HG03066 (cell line): ENCODE results near the gene RSPO3.
"Not testable (repeated sequence)": the region's sequence is repeated elsewhere in the genome, so short reads cannot be mapped to it uniquely, and the experiment has no call there.

Experiments
- ATAC-seq: cut with Tn5 transposase; IDR thresholded peaks from one replicate; pipeline ENCODE4 v1.9.1; 2021; ENCODE audit warnings: low read depth; ENCODE audit not compliant: unreplicated experiment

RSPO3 gene

DNA sequence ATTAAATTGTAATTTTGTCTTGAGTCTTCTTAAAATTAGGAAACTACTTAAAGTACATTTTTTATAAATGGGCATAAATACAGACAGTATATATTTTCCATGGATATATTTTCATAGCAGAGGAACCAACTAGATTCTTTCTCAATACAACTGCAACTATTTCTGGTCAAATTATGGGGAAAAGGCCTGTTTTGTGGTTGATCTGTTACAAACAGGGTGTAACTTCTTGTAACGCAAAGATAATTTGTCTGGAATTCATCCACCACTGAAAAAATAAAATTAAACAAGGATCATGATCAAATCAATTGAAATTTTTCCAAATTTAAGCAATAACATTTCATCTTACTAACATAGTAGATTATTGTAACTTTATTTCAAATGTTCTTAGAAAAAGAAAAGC lies 81.0 kb downstream of the RSPO3 start:
- ATAC-seq: no peak

DNA sequence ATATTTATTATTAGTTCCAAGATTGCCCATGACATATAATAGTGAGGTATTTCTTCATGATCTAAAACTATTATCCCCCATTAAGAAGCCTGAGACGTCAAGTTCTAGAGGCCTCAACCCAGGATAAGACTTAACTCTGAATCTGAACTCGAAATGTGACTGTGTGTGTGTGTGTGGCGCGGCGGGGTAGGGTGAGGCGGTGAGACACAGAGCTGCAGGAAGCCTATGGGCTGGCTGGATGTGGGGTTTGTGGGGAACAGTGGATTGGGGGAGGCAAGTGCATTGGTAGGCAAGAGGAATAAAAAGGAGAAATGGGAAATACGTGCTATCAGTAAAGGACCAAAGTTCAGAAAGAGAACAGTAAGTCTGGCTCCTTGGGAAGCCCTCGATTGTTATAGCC lies 81.6 kb downstream of the RSPO3 start:
- ATAC-seq: no peak

DNA sequence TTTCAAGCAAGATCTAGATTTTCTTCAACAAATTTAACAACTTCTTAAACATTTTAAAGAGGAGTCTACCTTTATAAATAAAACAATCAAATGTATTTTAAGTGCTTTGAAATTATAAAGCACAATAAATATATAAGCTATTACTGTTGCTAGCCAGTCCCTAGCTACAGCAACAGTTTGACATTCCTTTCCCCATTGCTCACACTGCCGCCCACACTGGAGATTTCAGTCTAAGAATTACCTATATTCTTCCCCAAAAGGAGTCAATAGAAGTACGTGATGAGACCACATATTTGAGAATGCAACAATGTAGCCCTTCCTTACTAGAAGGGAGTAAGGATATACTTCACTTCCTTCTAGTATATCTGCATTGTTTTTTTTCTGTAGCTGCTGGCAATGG lies 82.8 kb downstream of the RSPO3 start:
- no peak for ATAC-seq

DNA sequence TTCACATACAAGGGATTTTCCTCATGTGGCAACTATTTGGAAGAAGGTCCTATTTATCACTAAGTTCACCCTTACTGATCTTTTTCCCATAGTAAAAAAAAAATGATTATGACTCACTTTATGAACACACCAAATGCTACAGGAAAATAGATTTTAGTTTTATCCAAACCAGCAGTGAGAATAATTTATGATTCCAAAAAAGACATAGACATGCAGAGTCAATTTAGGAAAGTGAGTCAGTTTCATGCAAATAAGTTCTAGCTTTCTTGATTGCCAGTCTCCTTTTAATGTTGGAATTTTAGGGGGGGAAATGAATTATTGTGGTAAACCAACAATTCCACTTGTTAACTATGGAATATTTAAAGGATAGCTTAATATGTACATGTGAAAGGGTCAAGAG lies 84.2 kb downstream of the RSPO3 start:
- no peak for ATAC-seq

DNA sequence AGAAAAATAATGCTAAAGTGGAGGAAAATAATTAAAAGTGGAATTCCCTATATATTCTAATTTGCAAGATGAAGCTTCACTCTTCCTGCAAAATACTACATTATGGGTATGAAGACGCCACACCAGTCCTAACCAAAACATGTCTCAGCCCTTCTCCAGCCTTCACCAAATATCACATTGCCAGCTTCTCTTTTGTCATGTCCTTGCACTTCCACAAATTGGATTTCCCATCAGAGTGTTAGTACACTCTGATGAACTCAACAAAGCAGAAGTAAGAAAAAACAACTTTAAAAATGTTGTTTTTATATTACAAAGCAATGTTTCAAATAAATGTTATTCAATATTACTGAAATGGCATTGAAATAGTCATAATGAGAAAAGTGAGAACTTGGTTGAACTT lies 85.8 kb downstream of the RSPO3 start:
- ATAC-seq: no peak

DNA sequence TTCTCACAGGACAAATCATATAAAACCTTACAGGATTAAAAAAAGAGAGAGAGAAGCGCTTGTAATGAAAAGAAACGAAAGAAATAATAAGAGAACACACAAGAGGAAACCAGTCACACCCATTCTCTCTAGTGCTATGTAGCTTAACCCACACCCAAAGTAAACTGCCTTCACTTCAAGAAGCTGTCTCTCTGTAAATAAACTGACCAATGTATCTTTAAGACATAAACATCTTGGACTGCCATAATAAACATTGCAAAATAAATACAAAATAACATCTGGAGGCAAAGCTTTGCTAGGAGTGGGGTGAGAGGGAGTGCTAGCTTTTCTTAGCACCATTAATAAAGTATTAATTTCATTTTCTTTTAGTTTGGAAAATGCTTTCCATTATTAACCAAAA lies 86.6 kb downstream of the RSPO3 start:
- ATAC-seq: no peak

DNA sequence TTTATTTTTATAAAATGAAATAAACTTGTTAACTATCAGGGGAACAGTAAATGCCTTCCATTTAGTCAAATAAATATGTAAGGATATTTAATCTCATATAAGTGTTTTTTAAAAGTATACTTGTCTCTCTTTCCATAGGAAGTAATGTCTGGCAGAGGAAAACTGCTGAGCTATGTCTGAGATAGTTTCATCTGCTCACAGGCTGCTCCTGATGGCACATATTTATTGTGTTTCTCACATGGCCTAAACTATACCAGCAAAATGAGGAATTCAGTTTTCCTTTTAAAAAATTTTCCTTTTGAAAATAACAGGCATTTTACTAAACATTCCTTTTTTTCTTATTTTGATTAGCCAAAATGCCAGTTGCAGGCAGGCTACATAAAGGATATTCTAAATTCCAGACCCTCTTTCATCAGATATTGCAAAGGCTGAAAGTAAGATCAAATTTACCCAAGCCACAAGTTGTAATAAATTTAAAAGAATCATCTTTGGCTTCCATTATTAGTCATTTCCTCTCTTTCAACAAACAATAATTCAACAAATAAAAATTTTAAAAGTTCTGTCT lies 88.1 kb downstream of the RSPO3 start:
- no peak for ATAC-seq

DNA sequence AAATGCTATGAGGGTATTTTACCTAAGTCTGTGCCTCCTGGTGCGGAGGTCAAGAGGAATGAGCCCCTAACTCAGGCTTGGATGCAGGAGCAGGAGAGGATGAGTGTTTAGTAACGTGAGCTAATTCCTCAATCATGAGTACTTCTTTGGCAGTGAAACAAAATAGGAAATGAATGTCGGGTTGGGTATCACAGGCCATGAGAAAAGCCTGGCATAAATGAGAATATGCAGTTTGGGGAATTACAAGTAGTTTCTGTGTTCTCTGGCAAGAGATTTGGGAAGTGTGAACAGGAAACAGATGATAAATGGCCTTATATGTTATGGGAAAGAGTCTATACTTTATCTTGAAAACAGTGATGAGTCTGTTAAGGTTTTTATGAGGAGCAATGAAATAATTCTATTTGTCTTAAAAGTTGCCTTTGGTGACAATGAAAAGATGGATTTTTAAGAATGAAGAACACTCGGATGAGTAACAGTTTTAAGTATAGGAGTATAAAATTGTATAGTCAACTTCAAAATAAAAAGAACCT lies 89.2 kb downstream of the RSPO3 start:
- no peak for ATAC-seq

DNA sequence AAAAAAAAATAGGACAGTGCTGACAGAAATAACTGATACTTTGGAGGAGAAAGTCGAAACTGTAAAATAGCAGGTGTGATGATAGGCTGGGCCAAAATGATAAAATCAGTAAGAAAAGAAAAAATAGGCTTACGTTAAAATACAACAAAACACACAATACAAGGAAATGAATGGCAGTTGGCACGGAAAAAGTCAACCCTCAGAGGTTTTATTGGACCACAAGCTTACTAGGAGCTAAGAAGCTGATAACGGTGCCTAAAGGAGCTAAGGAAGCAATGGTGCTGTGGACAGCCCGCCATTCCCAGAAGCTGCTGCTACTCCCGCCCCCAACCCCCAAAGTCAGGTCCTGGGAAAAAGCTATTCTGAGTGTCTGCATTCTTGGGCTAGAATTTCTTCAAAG lies 92.3 kb downstream of the RSPO3 start:
- ATAC-seq: no peak

DNA sequence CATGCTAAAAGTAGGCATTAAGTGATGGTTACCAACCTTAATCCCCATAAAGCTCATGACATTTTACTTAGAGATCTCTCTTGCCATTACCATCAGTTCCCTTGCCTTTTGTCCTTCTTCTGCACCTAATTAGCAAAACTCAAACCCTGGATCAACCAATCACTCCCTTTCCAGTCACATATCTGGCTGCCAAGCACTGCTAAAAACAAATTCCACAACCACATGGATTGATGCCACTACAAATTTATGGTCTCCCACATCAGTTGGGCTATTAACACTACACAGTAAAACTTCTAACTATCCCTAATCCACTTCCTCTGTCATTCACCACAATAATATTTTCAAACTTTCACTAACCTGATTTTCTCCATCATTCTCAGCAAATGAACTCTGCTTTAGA lies 93.9 kb downstream of the RSPO3 start:
- ATAC-seq: no peak

DNA sequence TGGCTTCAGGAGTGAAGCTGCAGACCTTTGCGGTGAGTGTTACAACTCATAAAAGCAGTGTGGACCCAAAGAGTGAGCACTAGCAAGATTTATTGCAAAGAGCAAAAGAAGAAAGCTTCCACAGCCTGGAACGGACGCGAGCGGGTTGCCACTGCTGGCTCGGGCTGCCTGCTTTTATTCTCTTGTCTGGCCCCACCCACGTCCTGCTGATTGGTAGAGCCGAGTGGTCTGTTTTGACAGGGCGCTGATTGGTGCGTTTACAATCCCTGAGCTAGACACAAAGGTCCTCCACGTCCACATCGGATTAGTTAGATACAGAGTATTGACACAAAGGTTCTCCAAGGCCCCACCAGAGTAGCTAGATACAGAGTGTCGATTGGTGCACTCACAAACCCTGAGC lies 95.6 kb downstream of the RSPO3 start:
- not testable (repeated sequence) for ATAC-seq

DNA sequence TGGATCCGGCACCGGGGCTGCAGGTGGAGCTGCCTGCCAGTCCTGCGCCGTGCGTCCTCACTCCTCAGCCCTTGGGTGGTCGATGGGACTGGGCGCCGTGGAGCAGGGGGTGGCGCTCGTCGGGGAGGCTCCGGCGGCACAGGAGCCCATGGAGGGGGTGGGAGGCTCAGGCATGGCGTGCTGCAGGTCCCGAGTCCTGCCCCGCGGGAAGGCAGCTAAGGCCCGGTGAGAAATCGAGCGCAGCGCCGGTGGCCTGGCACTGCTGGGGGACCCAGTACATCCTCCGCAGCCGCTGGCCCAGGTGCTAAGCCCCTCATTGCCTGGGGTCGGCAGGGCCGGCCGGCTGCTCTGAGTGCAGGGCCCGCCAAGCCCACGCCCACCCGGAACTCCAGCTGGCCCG lies 96.1 kb downstream of the RSPO3 start:
- ATAC-seq: not testable (repeated sequence)

DNA sequence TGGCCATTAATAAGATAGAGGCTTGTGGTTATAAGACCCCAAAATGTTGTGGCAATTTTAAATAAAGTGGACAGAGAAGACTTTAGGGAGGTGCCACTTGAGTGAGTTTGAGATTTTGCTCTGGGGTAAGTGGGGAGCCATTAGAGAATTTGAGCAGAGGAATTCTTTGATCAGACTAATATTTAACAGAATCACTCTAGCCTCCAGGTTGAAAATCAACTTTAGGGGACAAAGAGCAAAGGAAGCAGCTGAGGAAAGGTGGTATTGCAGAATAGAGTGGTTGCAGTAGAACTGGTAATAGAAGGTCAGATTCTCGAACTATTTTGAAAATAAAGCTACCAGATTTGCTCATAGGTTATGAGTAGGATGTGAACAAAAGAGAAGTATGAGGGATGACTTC lies 97.5 kb downstream of the RSPO3 start:
- ATAC-seq: no peak

DNA sequence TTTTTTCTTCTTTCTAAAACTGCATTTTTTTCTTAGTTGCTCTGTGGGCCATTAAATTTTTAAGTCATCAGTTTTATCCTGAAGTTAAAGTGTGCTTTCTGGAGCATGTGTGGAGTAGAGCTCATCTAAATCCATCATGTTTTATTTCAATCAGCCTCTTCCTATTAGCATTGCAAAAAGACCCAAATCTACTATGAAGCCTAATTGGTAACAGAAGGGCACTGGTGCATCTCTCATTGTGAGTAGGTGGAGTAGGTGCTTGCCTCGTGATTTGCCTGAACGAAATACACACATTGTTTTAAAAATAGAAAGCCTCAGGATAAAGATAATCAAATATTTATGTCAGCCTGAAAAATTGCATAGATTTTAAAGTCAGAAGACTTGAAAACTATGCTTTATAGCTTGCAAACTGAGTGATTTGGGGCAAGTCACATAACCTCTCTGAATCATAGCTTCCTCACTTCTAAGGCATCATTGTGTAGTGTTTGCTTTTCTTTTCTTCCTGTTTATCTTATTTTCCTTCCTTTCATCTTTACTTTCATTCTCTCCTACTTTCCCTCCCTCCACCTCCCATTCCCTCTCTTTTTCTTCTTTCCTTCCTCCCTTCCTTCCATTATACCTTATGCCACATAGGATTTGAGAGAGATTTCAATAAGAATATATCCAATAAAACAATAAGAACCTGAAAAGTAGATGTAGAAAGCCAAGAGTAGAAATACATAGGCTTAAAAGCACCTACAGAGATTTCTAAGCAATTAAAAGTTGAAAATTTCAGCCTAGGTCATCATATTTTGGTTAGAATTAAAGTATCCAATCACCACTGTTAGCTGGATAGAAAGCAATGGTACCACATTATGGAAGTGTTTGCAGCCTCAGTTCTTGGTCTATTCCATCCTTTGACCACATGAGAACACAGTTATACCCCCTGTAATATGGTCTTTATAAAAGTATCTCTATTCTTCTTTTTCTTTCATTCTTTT lies 98.6 kb downstream of the RSPO3 start:
- no peak for ATAC-seq

DNA sequence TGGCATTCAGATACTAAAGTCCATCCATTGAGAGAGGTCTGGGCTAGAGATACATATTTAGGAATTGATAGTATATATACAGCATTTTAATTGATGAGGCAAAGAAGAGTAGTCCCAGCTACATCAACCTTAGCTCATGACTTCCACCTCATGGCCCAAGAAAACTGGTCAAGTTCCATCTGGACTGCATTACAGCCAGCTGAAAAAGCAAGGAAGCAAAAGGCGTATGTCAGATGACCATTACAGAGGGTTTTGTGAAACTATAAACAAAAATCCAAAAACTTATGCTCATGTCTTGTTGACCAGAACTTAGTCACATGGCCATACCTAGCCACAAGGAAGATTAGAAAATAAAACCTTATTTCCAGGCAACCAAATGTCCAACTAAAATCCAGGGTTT lies 101.4 kb downstream of the RSPO3 start:
- no peak for ATAC-seq

DNA sequence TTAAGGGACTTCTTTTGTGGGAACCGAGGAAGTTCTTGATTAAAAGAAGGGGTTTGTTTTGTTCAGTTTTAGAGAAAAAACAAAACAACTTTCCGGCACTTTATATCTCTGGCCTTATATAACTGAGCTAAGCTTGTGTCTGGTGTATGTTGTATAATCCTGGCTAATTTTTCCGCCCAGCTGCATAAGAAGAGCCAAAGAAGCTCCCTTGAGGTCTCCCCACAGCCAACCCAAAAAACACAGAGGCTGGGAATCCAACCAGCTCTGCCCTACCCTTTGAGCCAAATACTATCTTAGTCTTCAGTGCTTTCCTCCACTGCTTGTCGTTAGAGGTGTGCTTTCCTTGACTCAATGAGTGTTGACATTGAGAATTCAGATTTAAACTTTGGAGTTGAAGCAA lies 102.7 kb downstream of the RSPO3 start:
- no peak for ATAC-seq

DNA sequence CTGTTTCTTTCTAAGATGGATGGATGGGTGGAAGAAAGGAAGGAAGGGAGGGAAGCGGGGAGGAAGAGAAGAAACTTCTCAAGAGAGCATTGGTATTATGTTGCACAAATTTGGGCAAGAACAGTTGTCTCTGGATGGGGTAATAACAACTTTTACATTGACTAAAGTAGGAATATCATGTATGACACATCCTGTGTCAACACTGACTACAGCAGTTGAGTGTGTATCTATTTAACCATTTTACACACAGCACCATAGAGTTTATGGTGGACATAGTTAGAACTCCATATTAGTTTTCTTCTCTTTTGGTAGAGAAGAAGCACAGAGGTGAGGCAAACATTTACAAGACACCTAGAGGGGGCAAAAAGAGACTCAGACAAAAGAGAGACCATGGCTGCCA lies 103.9 kb downstream of the RSPO3 start:
- ATAC-seq: no peak

DNA sequence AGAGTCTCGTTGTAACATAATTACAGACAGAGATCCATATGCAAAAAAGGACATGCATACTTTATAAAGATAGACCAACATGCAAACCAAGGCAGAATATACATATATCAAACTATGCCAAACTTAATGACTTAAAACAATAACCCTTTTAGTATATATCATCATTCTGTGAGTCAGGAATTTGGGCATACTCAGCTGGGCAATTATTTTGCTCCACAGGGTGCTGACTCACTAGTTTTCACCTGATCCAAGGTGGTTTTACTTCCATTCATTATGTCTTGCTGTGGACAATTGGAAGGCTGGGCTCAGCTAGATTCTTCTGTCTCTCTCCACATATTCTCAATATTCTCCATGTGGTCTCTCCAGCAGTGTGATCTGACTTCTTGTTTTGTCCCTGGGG lies 107.0 kb downstream of the RSPO3 start:
- no peak for ATAC-seq

DNA sequence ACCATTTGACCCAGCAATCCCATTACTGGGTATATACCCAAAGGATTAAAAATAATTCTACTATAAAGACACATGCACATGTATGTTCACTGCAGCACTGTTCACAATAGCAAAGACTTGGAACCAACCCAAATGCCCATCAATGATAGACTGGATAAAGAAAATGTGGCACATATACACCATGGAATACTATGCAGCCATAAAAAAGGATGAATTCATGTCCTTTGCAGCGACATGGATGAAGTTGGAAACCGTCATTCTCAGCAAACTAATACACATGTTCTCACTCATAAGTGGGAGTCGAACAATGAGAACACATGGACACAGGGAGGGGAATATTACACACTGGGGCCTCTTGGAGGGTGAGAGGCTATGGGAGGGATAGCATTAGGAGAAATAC lies 115.3 kb downstream of the RSPO3 start:
- not testable (repeated sequence) for ATAC-seq

DNA sequence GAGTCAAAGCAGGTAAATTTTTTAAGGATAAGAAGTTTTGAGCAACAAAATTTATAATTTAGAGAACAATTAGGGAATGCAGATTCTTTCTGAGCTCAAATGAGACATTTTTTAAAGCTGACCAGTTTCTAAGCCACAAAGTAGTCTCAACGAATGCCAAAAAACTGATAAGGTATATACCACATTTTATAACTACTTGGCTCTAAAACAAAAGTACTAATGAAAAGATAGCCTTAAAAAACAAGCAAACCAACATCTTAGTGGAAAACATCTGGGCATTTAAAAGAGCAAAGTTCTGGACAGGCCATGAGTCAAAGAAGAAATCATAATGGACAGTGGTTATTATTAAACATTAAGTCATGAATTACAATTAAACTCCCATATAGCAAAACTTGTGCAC lies 125.0 kb downstream of the RSPO3 start:
- ATAC-seq: no peak
